B cell (primary cell): Measurements from ENCODE around the gene SLC23A3. TPM values are rescaled to one million over a fixed set of nuclear protein-coding genes. Genes with fewer than 3 reads are reported as not detected.

Source experiments
- ATAC-seq: fragments of 200-7000 bp; cut with Tn5 transposase; one replicate; pipeline ENCODE4 v1.10.0; 2021; ENCODE audit warnings: low read depth, mild to moderate bottlenecking, moderate number of reproducible peaks, moderate library complexity
- CTCF ChIA-PET: fragments of 350-600 bp; sonication (Branson Sonifier 250); formaldehyde crosslinking; loops from one replicate; lab custom pipeline; 2021; ENCODE audit warnings: antibody characterized with exemption, inconsistent platforms; lab: Charles Lee
- POLR2A ChIA-PET: fragments of 350-600 bp; sonication (Branson Sonifier 250); formaldehyde crosslinking; loops from one replicate; lab custom pipeline; 2021; ENCODE audit warnings: antibody characterized with exemption; lab: Charles Lee
- DNase-seq: peaks from one replicate; pipeline ENCODE4 v3.0.0; 2013
- H2AFZ ChIP-seq: 2 replicates; pipeline ENCODE4 v1.6.1; 2012; ENCODE audit warnings: mild to moderate bottlenecking, low read depth, low read length; ENCODE audit not compliant: insufficient read depth, poor library complexity, severe bottlenecking
- H3K27ac ChIP-seq, 2 donors: 1 replicate in 1 of 2; 2 replicates in 1 of 2; pipeline ENCODE4 v1.5.1; 2012 to 2013; ENCODE audit warnings: low read length in 2 of 2, mild to moderate bottlenecking in 2 of 2, moderate library complexity in 1 of 2
- H3K27me3 ChIP-seq, 4 experiments: fragments of 200-600 bp in 1 of 4; sonication (generic) in 1 of 4; replicated peaks in 1 of 4; 1 replicate in 2 of 4; 2 replicates in 2 of 4; pipeline versions ENCODE4 v1.6.1 to v1.7.0; 2013 to 2016; ENCODE audit warnings: low read length in 3 of 4, mild to moderate bottlenecking in 2 of 4, mixed read lengths in 1 of 4, moderate library complexity in 1 of 4; ENCODE audit not compliant: insufficient read depth in 4 of 4, control insufficient read depth in 3 of 4; ENCODE audit errors: control extremely low read depth in 1 of 4
- H3K36me3 ChIP-seq, 2 experiments: replicated peaks in 1 of 2; 1 replicate in 1 of 2; 2 replicates in 1 of 2; pipeline versions ENCODE4 v1.6.1 to v1.7.1; 2013; ENCODE audit warnings: low read length in 1 of 2; ENCODE audit not compliant: insufficient read depth in 2 of 2, control insufficient read depth in 1 of 2; ENCODE audit errors: control extremely low read depth in 1 of 2, extremely low read depth in 1 of 2
- H3K4me1 ChIP-seq, 2 donors: fragments of 200-600 bp in 1 of 2; sonication (generic) in 1 of 2; 1 replicate in 1 of 2; 2 replicates in 1 of 2; pipeline versions ENCODE4 v1.5.1 to v1.6.1; 2013 to 2017; ENCODE audit warnings: low read length in 2 of 2; ENCODE audit not compliant: control insufficient read depth in 2 of 2, insufficient read depth in 2 of 2
- H3K4me2 ChIP-seq: replicated peaks from 2 replicates; pipeline ENCODE3; 2012; ENCODE audit warnings: mild to moderate bottlenecking, low read depth, low read length; ENCODE audit not compliant: poor library complexity, severe bottlenecking
- H3K4me3 ChIP-seq, 5 experiments: fragments of 200-600 bp in 1 of 5; sonication (generic) in 1 of 5; 1 replicate in 3 of 5; 2 replicates in 2 of 5; pipeline versions ENCODE4 v1.5.1 to v1.7.0; 2011 to 2016; ENCODE audit warnings: low read length in 4 of 5, mild to moderate bottlenecking in 4 of 5, low read depth in 2 of 5, control low read depth in 1 of 5, moderate library complexity in 1 of 5; ENCODE audit not compliant: insufficient read depth in 1 of 5; ENCODE audit errors: control extremely low read depth in 1 of 5, extremely low read depth in 1 of 5
- H3K79me2 ChIP-seq: fragments of 200-600 bp; sonication (generic); one replicate; pipeline ENCODE4 v1.6.0; 2016; ENCODE audit warnings: low read length; ENCODE audit not compliant: control insufficient read depth, insufficient read depth
- H3K9ac ChIP-seq: fragments of 200-600 bp; sonication (generic); 2 replicates; pipeline ENCODE4 v1.6.1; 2017; ENCODE audit warnings: mild to moderate bottlenecking, low read length, moderate library complexity
- H3K9me3 ChIP-seq, 3 donors: one replicate each; pipeline versions ENCODE4 v1.6.1 to v1.7.1; 2013; ENCODE audit warnings: low read length in 2 of 3; ENCODE audit not compliant: control insufficient read depth in 2 of 3, insufficient read depth in 1 of 3; ENCODE audit errors: control extremely low read depth in 1 of 3
- H4K20me1 ChIP-seq: 2 replicates; pipeline ENCODE4 v1.6.0; 2012; ENCODE audit warnings: mild to moderate bottlenecking, low read length; ENCODE audit not compliant: insufficient read depth, control insufficient read depth, poor library complexity, severe bottlenecking
- H3K27ac Mint-ChIP-seq: one replicate; pipeline ENCODE4 v1.8.0; 2021; ENCODE audit warnings: mixed read lengths
- H3K27me3 Mint-ChIP-seq: one replicate; pipeline ENCODE4 v1.8.0; 2021; ENCODE audit warnings: mixed read lengths
- H3K4me1 Mint-ChIP-seq: one replicate; pipeline ENCODE4 v1.8.0; 2021; ENCODE audit warnings: mixed read lengths
- H3K4me3 Mint-ChIP-seq: one replicate; pipeline ENCODE4 v1.8.0; 2021; ENCODE audit warnings: mixed read lengths
- H3K9me3 Mint-ChIP-seq: one replicate; pipeline ENCODE4 v1.8.0; 2022; ENCODE audit warnings: mixed read lengths; ENCODE audit not compliant: insufficient read depth
- CTCF ChIP-seq: fragments of 200-600 bp; IDR thresholded peaks from one replicate; pipeline ENCODE4 v1.8.0; 2022; ENCODE audit warnings: antibody characterized with exemption, mild to moderate bottlenecking
- EZH2 ChIP-seq: IDR thresholded peaks from 2 replicates; pipeline ENCODE4 v1.6.1; 2012; ENCODE audit warnings: borderline replicate concordance, low read depth, mild to moderate bottlenecking, moderate library complexity, low read length; ENCODE audit not compliant: insufficient read depth, poor library complexity, severe bottlenecking
- WGBS: methylation state at CpG from one replicate; pipeline ENCODE4 v1.1.5; 2013; ENCODE audit warnings: missing lambda C conversion rate; ENCODE audit not compliant: insufficient coverage; 5-methylcytosine and 5-hydroxymethylcytosine counted together
- intact Hi-C: fragments of 100-400 bp; cut with micrococcal nuclease; formaldehyde crosslinking; loops from one replicate; pipeline ENCODE4 v1.10.0; 2022
- polyA plus RNA-seq: library from polyadenylated mRNA; depleted of rRNA; stranded (reverse); fragments of >200 nt; gene quantifications from 2 replicates; pipeline ENCODE4 v1.2.3, GENCODE V29; 2012
- total RNA-seq, 2 donors: library from RNA; stranded (reverse); fragments of 120-200 nt in 1 of 2; gene quantifications; 1 replicate in 1 of 2; 2 replicates in 1 of 2; pipeline versions ENCODE4 v1.2.3 to v1.2.4, GENCODE V29; 2013 to 2022

SLC23A3 gene
- total and polyA plus RNA-seq, 2 donors (not counting 1 experiment from before 2014, with no cell fraction given): 2.4 to 15.2 TPM

GRCh38 chr2:219133976-219134375 lies 35.9 kb downstream of the SLC23A3 start:
- H3K9me3 ChIP-seq: no peaks in the 10 kb centered on the region
- WGBS: 87% methylated on average over 2 of the region's 4 CpGs
- H3K27me3 Mint-ChIP-seq: no peaks in the 10 kb centered on the region
- ATAC-seq (no peak), DNase-seq (no peak)
- no peak overlapping the region for H2AFZ ChIP-seq
- H3K27ac Mint-ChIP-seq: no peak overlapping the region
- H3K4me1 ChIP-seq: no peaks in the 10 kb centered on the region
- peaks cover 1 to 12% of the 10 kb centered on the region in 2 experiments for H3K36me3 ChIP-seq
- H3K4me3 ChIP-seq: no peak overlapping the region
- H3K27me3 ChIP-seq: no peaks in the 10 kb centered on the region
- no peak overlapping the region for H3K4me3 Mint-ChIP-seq
- H4K20me1 ChIP-seq: peaks cover 6% of the 10 kb centered on the region
- intact Hi-C loops: no loop called here
- H3K4me2 ChIP-seq: no peak overlapping the region
- H3K4me1 Mint-ChIP-seq: no peaks in the 10 kb centered on the region
- peaks cover under 1% of the 10 kb centered on the region for H3K79me2 ChIP-seq
- H3K27ac ChIP-seq: no peak overlapping the region
- ChIA-PET POLR2A (no interaction called here), CTCF (interaction anchor here (1.0 to 1.1 kb wide), 2 partner anchors 15 to 23 kb away, joined by 3 to 4 read pairs; no protein-coding TSS in a partner anchor)
- TF ChIP-seq EZH2: no peak
- TF ChIP-seq CTCF: no peak
- H3K9me3 Mint-ChIP-seq: no peaks in the 10 kb centered on the region
- no peak overlapping the region for H3K9ac ChIP-seq

GRCh38 chr2:219131744-219132143 lies 38.1 kb downstream of the SLC23A3 start:
- Histone ChIP-seq H3K4me2 (no peak overlapping the region), H3K9me3 (no peaks in the 10 kb centered on the region), H3K36me3 (peaks cover 1 to 12% of the 10 kb centered on the region in 2 experiments), H4K20me1 (peaks cover 16% of the 10 kb centered on the region), H3K4me3 (no peak overlapping the region), H3K79me2 (peaks cover 10% of the 10 kb centered on the region), H3K27ac (no peak overlapping the region), H3K9ac (no peak overlapping the region), H2AFZ (no peak overlapping the region), H3K4me1 (no peaks in the 10 kb centered on the region), H3K27me3 (no peaks in the 10 kb centered on the region)
- POLR2A ChIA-PET: no interaction called here
- Mint-ChIP-seq H3K9me3 (no peaks in the 10 kb centered on the region), H3K4me1 (no peaks in the 10 kb centered on the region), H3K27ac (no peak overlapping the region), H3K4me3 (no peak overlapping the region), H3K27me3 (no peaks in the 10 kb centered on the region)
- CTCF ChIA-PET: interaction anchor here (1.1 to 1.3 kb wide), 3 partner anchors 12 to 137 kb away, joined by 3 read pairs; no protein-coding TSS in a partner anchor
- DNase-seq (no peak), ATAC-seq (no peak)
- TF ChIP-seq EZH2: no peak
- no peak for TF ChIP-seq CTCF
- intact Hi-C loops: no loop called here
- WGBS: 86% methylated on average over 1 of the region's 4 CpGs
